ENCODE measurements around the gene THAP12. TPM values are rescaled to one million over a fixed set of nuclear protein-coding genes. Genes with fewer than 3 reads are reported as not detected.
A peak's percentile ranks its signal among the peaks of the same experiment; 100 is the strongest.

The THAP12 gene
- polyA plus RNA-seq, 2 of the 4 experiments (the other 2 are of a cell fraction) = 34.6 to 82.4 TPM

DNA sequence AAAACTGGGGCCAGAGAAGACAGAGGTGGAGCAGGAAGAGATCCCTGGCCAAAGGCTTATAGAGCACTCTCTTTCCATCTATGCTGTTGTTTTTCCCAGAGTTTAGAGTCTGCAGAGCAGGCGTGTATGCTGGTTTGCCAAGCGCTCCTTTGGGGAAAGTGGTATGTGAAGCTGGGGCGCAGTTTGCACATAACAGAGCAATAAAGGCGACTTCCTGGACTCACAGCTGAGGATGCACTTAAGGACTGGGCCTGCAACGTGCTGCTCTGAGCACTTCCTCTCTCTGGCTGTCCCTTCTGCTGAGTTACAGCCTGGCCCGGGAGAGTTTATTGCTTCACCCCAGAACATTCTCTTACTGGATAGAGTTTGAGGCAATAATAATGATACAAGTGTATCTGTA is 41.7 kb downstream of the THAP12 start:
- WGBS (ENCODE audit: missing lambda C conversion rate) = 79% methylated on average over 6 of the region's 6 CpGs
- POLR2A ChIA-PET = no interaction called here
- FAIRE-seq = no peak
- peak in 1 of 2 experiments; percentile 26; a peak in 1 of 6 replicates for ATAC-seq
- no peak overlapping the region for H3K4me3 ChIP-seq
- peaks cover 21% of the 10 kb centered on the region for H3K9me3 ChIP-seq
- no peaks in the 10 kb centered on the region for H3K4me1 ChIP-seq
- H3K4me2 ChIP-seq = no peak overlapping the region
- CTCF ChIA-PET = interaction anchor here (0.7 to 2.0 kb wide), 2 partner anchors 21 to 131 kb away, joined by 3 to 7 read pairs; no protein-coding TSS in a partner anchor
- DNase-seq (ENCODE audit: low read depth in 1 of 2, low spot score in 1 of 2) = no peak
- TF ChIP-seq JUNB (IDR thresholded peaks at IDR 0.05) = no peak
- no peak overlapping the region for H3K27ac ChIP-seq

DNA sequence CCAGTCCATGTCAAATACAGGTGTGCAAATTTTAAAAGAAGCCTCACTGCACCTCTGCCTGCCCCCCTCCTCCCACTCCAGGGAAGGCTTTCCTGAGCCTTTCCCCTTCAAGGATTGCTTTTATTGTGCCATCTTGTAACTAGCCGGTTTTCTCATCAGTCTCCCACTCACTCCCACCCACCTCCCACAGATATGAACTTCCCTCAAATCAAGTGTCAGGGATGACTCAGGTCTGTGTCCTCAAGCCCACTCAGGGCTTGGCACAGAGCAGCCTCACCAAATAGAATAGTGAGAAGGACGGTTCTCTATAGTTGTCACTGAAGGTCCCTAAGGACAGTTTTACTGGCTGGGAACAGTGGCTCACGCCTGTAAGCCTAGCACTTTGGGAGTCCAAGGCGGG is 43.0 kb downstream of the THAP12 start:
- DNase-seq (ENCODE audit: low read depth in 1 of 2, low spot score in 1 of 2) = no peak
- ChIA-PET POLR2A (no interaction called here), CTCF (no interaction called here)
- ATAC-seq = no peak
- 90% methylated on average over 4 of the region's 4 CpGs for WGBS (ENCODE audit: missing lambda C conversion rate)
- Histone ChIP-seq H3K4me2 (no peak overlapping the region), H3K9me3 (peaks cover 23% of the 10 kb centered on the region), H3K27ac (no peak overlapping the region), H3K4me1 (no peaks in the 10 kb centered on the region), H3K4me3 (no peak overlapping the region)
- FAIRE-seq = no peak
- no peak for TF ChIP-seq ZNF302 (CRISPR knock-in tag; IDR thresholded peaks at IDR 0.05)
- TF ChIP-seq SREBF2 (IDR thresholded peaks at IDR 0.05) = no peak
- TF ChIP-seq NPAS2 (CRISPR knock-in tag; IDR thresholded peaks at IDR 0.05; ENCODE audit: borderline replicate concordance) = no peak
- no peak for TF ChIP-seq JUNB (IDR thresholded peaks at IDR 0.05)
- TF ChIP-seq, protein P1, sequence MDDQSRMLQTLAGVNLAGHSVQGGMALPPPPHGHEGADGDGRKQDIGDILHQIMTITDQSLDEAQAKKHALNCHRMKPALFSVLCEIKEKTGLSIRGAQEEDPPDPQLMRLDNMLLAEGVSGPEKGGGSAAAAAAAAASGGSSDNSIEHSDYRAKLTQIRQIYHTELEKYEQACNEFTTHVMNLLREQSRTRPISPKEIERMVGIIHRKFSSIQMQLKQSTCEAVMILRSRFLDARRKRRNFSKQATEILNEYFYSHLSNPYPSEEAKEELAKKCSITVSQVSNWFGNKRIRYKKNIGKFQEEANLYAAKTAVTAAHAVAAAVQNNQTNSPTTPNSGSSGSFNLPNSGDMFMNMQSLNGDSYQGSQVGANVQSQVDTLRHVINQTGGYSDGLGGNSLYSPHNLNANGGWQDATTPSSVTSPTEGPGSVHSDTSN (IDR thresholded peaks at IDR 0.05) = no peak

DNA sequence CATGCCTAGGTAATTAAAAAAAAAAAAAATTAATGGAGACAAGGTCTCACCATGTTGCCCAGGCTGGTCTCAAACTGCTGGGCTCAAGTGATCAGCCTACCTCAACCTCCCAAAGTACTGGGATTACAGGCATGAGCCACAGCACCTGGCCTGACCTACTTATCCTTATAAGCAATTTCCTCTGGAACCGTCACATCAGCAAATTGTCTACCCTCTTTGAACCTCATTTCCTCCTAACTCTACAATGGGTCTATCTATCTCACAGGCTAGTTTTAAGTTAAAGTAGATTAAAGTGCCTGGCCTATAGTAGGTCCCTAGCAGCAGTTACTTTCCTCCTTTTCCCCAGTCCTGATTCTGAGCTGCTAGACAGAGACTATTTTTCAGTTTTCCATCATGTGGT is 43.5 kb downstream of the THAP12 start:
- peak; percentile 76 for TF ChIP-seq MAFK (IDR thresholded peaks at IDR 0.05; ENCODE audit: partially characterized antibody)
- no peak for TF ChIP-seq ZSCAN20 (CRISPR knock-in tag; IDR thresholded peaks at IDR 0.05)
- no peak overlapping the region for H3K4me3 ChIP-seq
- ATAC-seq (no peak), DNase-seq (ENCODE audit: low read depth in 1 of 2, low spot score in 1 of 2) (no peak), FAIRE-seq (no peak)
- no peak overlapping the region for H3K4me2 ChIP-seq
- H3K9me3 ChIP-seq = peaks cover 23% of the 10 kb centered on the region
- WGBS (ENCODE audit: missing lambda C conversion rate) = 86% methylated on average over 1 of the region's 1 CpG
- no peak overlapping the region for H3K27ac ChIP-seq
- ChIA-PET CTCF (no interaction called here), POLR2A (no interaction called here)
- H3K4me1 ChIP-seq = no peaks in the 10 kb centered on the region

DNA sequence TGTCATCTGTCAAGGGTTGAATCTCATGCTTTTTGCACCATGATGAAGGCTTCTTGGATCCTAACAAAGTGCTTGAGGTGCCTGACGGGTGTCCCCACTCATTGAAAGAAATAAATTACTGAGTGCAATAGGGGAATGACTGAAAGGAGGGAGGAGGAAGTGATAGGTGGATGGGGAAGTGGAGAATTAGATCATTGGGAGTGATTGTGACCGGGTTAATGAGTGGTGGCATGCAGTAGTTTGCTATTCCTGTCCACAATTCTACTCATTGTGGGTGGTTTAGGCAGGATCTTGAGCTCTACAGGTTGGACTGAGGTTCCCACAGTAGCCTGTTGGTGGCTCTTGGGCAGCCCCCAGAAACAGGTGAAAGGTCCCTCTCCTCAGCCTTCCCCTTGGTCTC is 44.3 kb downstream of the THAP12 start:
- no peaks in the 10 kb centered on the region for H3K4me1 ChIP-seq
- DNase-seq (ENCODE audit: low read depth in 1 of 2, low spot score in 1 of 2) (no peak), FAIRE-seq (no peak), ATAC-seq (no peak)
- H3K4me3 ChIP-seq = no peak overlapping the region
- H3K4me2 ChIP-seq = no peak overlapping the region
- TF ChIP-seq CHD2 (IDR thresholded peaks at IDR 0.05; ENCODE audit: low read length, partially characterized antibody) (no peak), NFE2L2 (conservative IDR thresholded peaks at IDR 0.05; ENCODE audit: low read length) (no peak), ZSCAN20 (CRISPR knock-in tag; IDR thresholded peaks at IDR 0.05) (no peak), HOXB13 (CRISPR knock-in tag; IDR thresholded peaks at IDR 0.05; ENCODE audit: low read depth) (no peak), POLR2A (IDR thresholded peaks at IDR 0.05; ENCODE audit: low read length) (no peak), TP53 (CRISPR knock-in tag; IDR thresholded peaks at IDR 0.05) (no peak), GATA3 (IDR thresholded peaks at IDR 0.05; ENCODE audit: borderline replicate concordance) (no peak), MAFK (IDR thresholded peaks at IDR 0.05; ENCODE audit: partially characterized antibody) (no peak), RAD21 (conservative IDR thresholded peaks at IDR 0.05 in 1 of 2, IDR thresholded peaks at IDR 0.05 in 1 of 2) (no peak), TFCP2L1 (CRISPR knock-in tag; IDR thresholded peaks at IDR 0.05) (no peak), RCOR1 (IDR thresholded peaks at IDR 0.05; ENCODE audit: low read depth, low read length) (no peak), ZC3H11A (IDR thresholded peaks at IDR 0.05) (no peak), CEBPB (IDR thresholded peaks at IDR 0.05) (no peak), ZNF302 (CRISPR knock-in tag; IDR thresholded peaks at IDR 0.05) (no peak)
- TF ChIP-seq, protein P2, sequence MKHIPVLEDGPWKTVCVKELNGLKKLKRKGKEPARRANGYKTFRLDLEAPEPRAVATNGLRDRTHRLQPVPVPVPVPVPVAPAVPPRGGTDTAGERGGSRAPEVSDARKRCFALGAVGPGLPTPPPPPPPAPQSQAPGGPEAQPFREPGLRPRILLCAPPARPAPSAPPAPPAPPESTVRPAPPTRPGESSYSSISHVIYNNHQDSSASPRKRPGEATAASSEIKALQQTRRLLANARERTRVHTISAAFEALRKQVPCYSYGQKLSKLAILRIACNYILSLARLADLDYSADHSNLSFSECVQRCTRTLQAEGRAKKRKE (CRISPR knock-in tag; IDR thresholded peaks at IDR 0.05; ENCODE audit: low read depth) = no peak
- TF ChIP-seq, protein P3, sequence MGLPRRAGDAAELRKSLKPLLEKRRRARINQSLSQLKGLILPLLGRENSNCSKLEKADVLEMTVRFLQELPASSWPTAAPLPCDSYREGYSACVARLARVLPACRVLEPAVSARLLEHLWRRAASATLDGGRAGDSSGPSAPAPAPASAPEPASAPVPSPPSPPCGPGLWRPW (IDR thresholded peaks at IDR 0.05) = no peak
- TF ChIP-seq, protein P4, sequence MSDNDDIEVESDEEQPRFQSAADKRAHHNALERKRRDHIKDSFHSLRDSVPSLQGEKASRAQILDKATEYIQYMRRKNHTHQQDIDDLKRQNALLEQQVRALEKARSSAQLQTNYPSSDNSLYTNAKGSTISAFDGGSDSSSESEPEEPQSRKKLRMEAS (IDR thresholded peaks at IDR 0.05) = no peak
- no peak overlapping the region for H3K27ac ChIP-seq
- H3K9me3 ChIP-seq = peaks cover 23% of the 10 kb centered on the region
- 28% methylated on average over 2 of the region's 2 CpGs for WGBS (ENCODE audit: missing lambda C conversion rate)
- CTCF ChIA-PET = interaction anchor here (0.9 to 1.3 kb wide), 2 partner anchors 9 to 18 kb away, joined by 3 read pairs; no protein-coding TSS in a partner anchor
- POLR2A ChIA-PET = no interaction called here
